ENCODE measurements around the gene RMRP. TPM values are rescaled to one million over a fixed set of nuclear protein-coding genes. Genes with fewer than 3 reads are reported as not detected.

Gene RMRP
- total and polyA plus RNA-seq, 9 of the 15 experiments (the other 6 are each of a cell fraction or from before 2014, with no cell fraction given), result 75.7 to 89,974 (median 13,378) TPM; not detected in 3

DNA sequence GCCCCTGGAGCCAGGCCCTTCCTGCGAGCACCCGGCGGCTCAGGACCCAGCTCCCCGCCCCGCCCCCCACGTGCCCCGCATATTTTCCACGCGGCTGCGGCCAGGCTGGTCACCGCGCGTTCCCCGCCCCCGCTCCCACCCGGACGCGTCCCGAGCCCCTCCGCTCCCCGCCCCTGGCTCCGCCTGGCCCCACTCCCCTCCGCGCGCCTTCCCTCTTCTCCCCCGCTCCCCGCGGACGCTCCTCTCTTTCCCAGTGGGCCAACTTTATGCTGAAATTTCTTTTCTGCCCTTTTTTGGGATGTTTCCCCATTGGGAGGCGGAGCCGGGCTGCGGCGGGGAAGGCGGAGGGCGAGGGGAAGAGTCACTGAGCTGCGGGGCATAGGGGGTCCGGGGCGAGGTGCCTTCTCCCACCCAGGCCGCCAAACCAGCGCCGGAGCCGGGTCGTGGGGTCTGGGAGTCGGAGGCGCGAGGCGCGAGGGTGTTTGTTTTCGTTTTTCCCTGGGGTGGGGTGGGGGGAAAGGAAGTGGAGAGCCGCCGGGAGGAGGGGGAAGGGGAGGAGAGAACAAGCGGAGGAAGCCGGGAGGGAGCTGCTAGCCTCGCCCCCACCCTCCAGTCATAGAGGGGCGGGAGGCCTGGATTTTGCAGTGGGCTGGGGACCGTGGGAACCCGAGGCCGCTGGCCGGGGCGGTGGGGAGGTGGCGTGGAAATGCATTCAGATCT, 33.0 kb upstream of the RMRP start:
- no peaks in the 10 kb centered on the region for H3K79me2 ChIP-seq (ENCODE audit: control insufficient read depth, insufficient read depth, low read length)
- H4K20me1 ChIP-seq (replicated peaks; ENCODE audit: control insufficient read depth, insufficient read depth, low read length), result no peaks in the 10 kb centered on the region
- peaks cover 12 to 23% of the 10 kb centered on the region in 2 experiments; a peak in 4 of 5 replicates for H3K4me1 ChIP-seq (replicated peaks in 1 of 2; ENCODE audit: control insufficient read depth in 2 of 2, insufficient read depth in 2 of 2, low read length in 2 of 2)
- in situ Hi-C loops (cut with MboI) (no loop called here), intact Hi-C loops (cut with micrococcal nuclease) (no loop called here)
- peaks cover 3% of the 10 kb centered on the region; the same call in 2 of the 3 replicates for H3K36me3 ChIP-seq (ENCODE audit: control insufficient read depth, insufficient read depth, low read length)
- H3K27me3 ChIP-seq (ENCODE audit: control insufficient read depth in 2 of 2, insufficient read depth in 2 of 2, low read length in 2 of 2), result no peaks in the 10 kb centered on the region
- no peaks in the 10 kb centered on the region for H3K9me3 ChIP-seq (replicated peaks; ENCODE audit: control insufficient read depth, insufficient read depth, low read depth, low read length)
- no peaks in the 10 kb centered on the region for H3K9me1 ChIP-seq (ENCODE audit: control insufficient read depth, insufficient read depth, low read length)
- H2AFZ ChIP-seq (ENCODE audit: low read depth, low read length), result peak overlapping the region; percentile 91
- peak overlapping the region; percentile 72 for H3K4me3 ChIP-seq
- peak overlapping the region; percentile 73 to 92 for H3K9ac ChIP-seq (ENCODE audit: insufficient read depth in 1 of 2, low read depth in 2 of 2, low read length in 2 of 2)
- ATAC-seq, result peak; percentile 92
- no TSS peak for BruUV-seq (replicated peaks)
- peak; percentile 26 for FAIRE-seq
- H3K4me2 ChIP-seq (ENCODE audit: insufficient read depth, low read length), result peak overlapping the region; percentile 89
- peak overlapping the region; percentile 86 for H3K27ac ChIP-seq (ENCODE audit: extremely low read depth, low read depth, low read length)
- DNase-seq (ENCODE audit: extremely low read depth in 1 of 4, low spot score in 3 of 4), result peak; percentile 78 to 84 (median 78)
- WGBS (ENCODE audit: insufficient coverage, low coverage, missing lambda C conversion rate), result 0% methylated on average over 8 of the region's 61 CpGs
- CTCF ChIA-PET (ENCODE audit: low intra/inter-chr PET ratio), result no interaction called here
- POLR2A ChIA-PET, result interaction anchor here (0.7 to 1.9 kb wide), 8 partner anchors 13 to 50 kb away, joined by 3 to 10 read pairs (median 4); partner anchors contain the start of genes CREB3 and TLN1
- TF ChIP-seq, protein P1, sequence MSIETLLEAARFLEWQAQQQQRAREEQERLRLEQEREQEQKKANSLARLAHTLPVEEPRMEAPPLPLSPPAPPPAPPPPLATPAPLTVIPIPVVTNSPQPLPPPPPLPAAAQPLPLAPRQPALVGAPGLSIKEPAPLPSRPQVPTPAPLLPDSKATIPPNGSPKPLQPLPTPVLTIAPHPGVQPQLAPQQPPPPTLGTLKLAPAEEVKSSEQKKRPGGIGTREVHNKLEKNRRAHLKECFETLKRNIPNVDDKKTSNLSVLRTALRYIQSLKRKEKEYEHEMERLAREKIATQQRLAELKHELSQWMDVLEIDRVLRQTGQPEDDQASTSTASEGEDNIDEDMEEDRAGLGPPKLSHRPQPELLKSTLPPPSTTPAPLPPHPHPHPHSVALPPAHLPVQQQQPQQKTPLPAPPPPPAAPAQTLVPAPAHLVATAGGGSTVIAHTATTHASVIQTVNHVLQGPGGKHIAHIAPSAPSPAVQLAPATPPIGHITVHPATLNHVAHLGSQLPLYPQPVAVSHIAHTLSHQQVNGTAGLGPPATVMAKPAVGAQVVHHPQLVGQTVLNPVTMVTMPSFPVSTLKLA (conservative IDR thresholded peaks at IDR 0.05), result peak; percentile 42 to 78; a peak in 1 of 4 replicates
- TF ChIP-seq RBBP5 (IDR thresholded peaks at IDR 0.05; ENCODE audit: borderline replicate concordance, insufficient read depth, low read length, poor library complexity, severe bottlenecking), result no peak
- TF ChIP-seq EP400 (IDR thresholded peaks at IDR 0.05), result peak; percentile 53; the same call in 1 of the 2 replicates
- TF ChIP-seq POLR2G (IDR thresholded peaks at IDR 0.05; ENCODE audit: low read depth, low read length), result peak; percentile 79
- TF ChIP-seq ZNF140 (CRISPR knock-in tag; IDR thresholded peaks at IDR 0.05), result no peak
- no peak for TF ChIP-seq ZNF212 (CRISPR knock-in tag; IDR thresholded peaks at IDR 0.05)
- peak in 1 of 2 experiments; percentile 78; a peak in 2 of 4 replicates for TF ChIP-seq SRF (CRISPR knock-in tag; IDR thresholded peaks at IDR 0.05)
- no peak for TF ChIP-seq ZBTB33 (CRISPR knock-in tag; IDR thresholded peaks at IDR 0.05)
- TF ChIP-seq POLR2B (IDR thresholded peaks at IDR 0.05; ENCODE audit: low read depth, partially characterized antibody), result peak; percentile 59
- TF ChIP-seq ETS1 (conservative IDR thresholded peaks at IDR 0.05; ENCODE audit: control insufficient read depth, low read depth, low read length), result 0 out of 2 replicates have a peak, but pooled peaks have one; percentile 20
- peak; percentile 70 for TF ChIP-seq SUPT5H (IDR thresholded peaks at IDR 0.05)
- no peak for TF ChIP-seq ZNF232 (CRISPR knock-in tag; IDR thresholded peaks at IDR 0.05)
- TF ChIP-seq CEBPB (tag; IDR thresholded peaks at IDR 0.05), result no peak
- TF ChIP-seq POLR2A (conservative IDR thresholded peaks at IDR 0.05), result peak; percentile 73
- TF ChIP-seq ZFX (CRISPR knock-in tag; IDR thresholded peaks at IDR 0.05), result peak; percentile 38
